Body of pancreas (tissue), 4 donors: ENCODE results near the gene CCDC106.

Experiments used
- POLR2A ChIP-seq, 3 donors: fragments of 450-650 bp; IDR thresholded peaks; one replicate each; pipeline ENCODE4 v1.6.1; 2016; ENCODE audit warnings: antibody characterized with exemption in 3 of 3, mild to moderate bottlenecking in 2 of 3
- TF ChIP-seq, protein P1 (sequence below), 7 experiments: fragments of 450-650 bp in 4 of 7; fragments of 200-600 bp in 3 of 7; sonication (generic) in 3 of 7; IDR thresholded peaks; one replicate each; pipeline ENCODE4 v1.5.1; 2016 to 2019; ENCODE audit warnings: antibody characterized with exemption in 7 of 7

- peak in 2 of 3 donors; percentile 42 to 60 for TF ChIP-seq POLR2A (IDR thresholded peaks at IDR 0.05)
- TF ChIP-seq, protein P1, sequence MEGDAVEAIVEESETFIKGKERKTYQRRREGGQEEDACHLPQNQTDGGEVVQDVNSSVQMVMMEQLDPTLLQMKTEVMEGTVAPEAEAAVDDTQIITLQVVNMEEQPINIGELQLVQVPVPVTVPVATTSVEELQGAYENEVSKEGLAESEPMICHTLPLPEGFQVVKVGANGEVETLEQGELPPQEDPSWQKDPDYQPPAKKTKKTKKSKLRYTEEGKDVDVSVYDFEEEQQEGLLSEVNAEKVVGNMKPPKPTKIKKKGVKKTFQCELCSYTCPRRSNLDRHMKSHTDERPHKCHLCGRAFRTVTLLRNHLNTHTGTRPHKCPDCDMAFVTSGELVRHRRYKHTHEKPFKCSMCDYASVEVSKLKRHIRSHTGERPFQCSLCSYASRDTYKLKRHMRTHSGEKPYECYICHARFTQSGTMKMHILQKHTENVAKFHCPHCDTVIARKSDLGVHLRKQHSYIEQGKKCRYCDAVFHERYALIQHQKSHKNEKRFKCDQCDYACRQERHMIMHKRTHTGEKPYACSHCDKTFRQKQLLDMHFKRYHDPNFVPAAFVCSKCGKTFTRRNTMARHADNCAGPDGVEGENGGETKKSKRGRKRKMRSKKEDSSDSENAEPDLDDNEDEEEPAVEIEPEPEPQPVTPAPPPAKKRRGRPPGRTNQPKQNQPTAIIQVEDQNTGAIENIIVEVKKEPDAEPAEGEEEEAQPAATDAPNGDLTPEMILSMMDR (IDR thresholded peaks at IDR 0.05), result no peak
Measured at GRCh38 chr19:55605207-55605636, 42.8 kb upstream of the CCDC106 start.
